H1 (cell line): ENCODE measurements around the gene ZNF791. TPM values are rescaled to one million over a fixed set of nuclear protein-coding genes. Genes with fewer than 3 reads are reported as not detected.

Experiments used
- CTCF ChIA-PET: fragments of 300-600 bp; sonication (Branson Sonifier 250); formaldehyde crosslinking; loops from one replicate; lab custom pipeline; 2021; ENCODE audit not compliant: partially characterized antibody; lab: Charles Lee
- POLR2A ChIA-PET: fragments of 300-600 bp; sonication (Branson Sonifier 250); formaldehyde crosslinking; loops from one replicate; lab custom pipeline; 2021; ENCODE audit warnings: inconsistent platforms; ENCODE audit not compliant: partially characterized antibody; lab: Charles Lee
- DNase-seq, 2 experiments: peaks; one replicate each; pipeline versions ENCODE4 v3.0.0 to v3.0.0-alpha.2; 2010 to 2022; ENCODE audit warnings: low spot score in 2 of 2, low read depth in 1 of 2, mixed read lengths in 1 of 2
- FAIRE-seq: peaks from 2 replicates; lab custom pipeline; 2011; peaks lifted over from hg19 to GRCh38; lab: Jason Lieb, UNC
- H2AFZ ChIP-seq: 2 replicates; pipeline ENCODE4 v1.8.1; 2012; ENCODE audit warnings: low read length, inconsistent platforms
- H2AK5ac ChIP-seq: 2 replicates; pipeline ENCODE4 v1.6.1; 2013; ENCODE audit warnings: low read depth, low read length
- H2BK120ac ChIP-seq: replicated peaks from 2 replicates; pipeline ENCODE3; 2013; ENCODE audit warnings: low read depth, low read length, inconsistent platforms
- H2BK12ac ChIP-seq: 2 replicates; pipeline ENCODE4 v1.6.1; 2013; ENCODE audit warnings: low read depth, low read length
- H2BK15ac ChIP-seq: 2 replicates; pipeline ENCODE4 v1.6.1; 2013; ENCODE audit warnings: low read length
- H2BK20ac ChIP-seq: 2 replicates; pipeline ENCODE4 v1.6.1; 2013; ENCODE audit warnings: low read length
- H2BK5ac ChIP-seq: 2 replicates; pipeline ENCODE4 v1.6.1; 2013; ENCODE audit warnings: low read depth, low read length
- H3K14ac ChIP-seq: 2 replicates; pipeline ENCODE4 v1.6.1; 2013; ENCODE audit warnings: inconsistent platforms; ENCODE audit not compliant: insufficient read length
- H3K18ac ChIP-seq: 2 replicates; pipeline ENCODE4 v1.6.1; 2013; ENCODE audit warnings: low read length; ENCODE audit errors: extremely low read depth
- H3K23ac ChIP-seq: 2 replicates; pipeline ENCODE4 v1.6.1; 2013; ENCODE audit warnings: inconsistent platforms; ENCODE audit not compliant: insufficient read length
- H3K23me2 ChIP-seq: 2 replicates; pipeline ENCODE4 v1.6.1; 2013; ENCODE audit warnings: low read depth, low read length
- H3K27ac ChIP-seq: 2 replicates; pipeline ENCODE4 v1.6.1; 2011; ENCODE audit warnings: low read depth, low read length, inconsistent platforms
- H3K27me3 ChIP-seq, 4 experiments: replicated peaks in 1 of 4; 1 replicate in 1 of 4; 2 replicates in 3 of 4; pipeline versions ENCODE4 v1.6.1 to v1.8.1; 2011 to 2013; ENCODE audit warnings: low read length in 3 of 4, mild to moderate bottlenecking in 3 of 4, inconsistent platforms in 2 of 4, mixed read lengths in 2 of 4, moderate library complexity in 1 of 4; ENCODE audit not compliant: control insufficient read depth in 3 of 4, insufficient read depth in 3 of 4; ENCODE audit errors: extremely low read depth in 1 of 4
- H3K36me3 ChIP-seq, 4 experiments: 2 replicates each; pipeline versions ENCODE4 v1.6.1 to v1.8.1; 2011 to 2013; ENCODE audit warnings: mild to moderate bottlenecking in 4 of 4, low read length in 3 of 4, moderate library complexity in 2 of 4, control low read depth in 1 of 4, inconsistent platforms in 1 of 4; ENCODE audit not compliant: insufficient read depth in 4 of 4, control insufficient read depth in 2 of 4
- H3K4ac ChIP-seq: replicated peaks from 2 replicates; pipeline ENCODE3; 2013; ENCODE audit warnings: low read length, low read depth, mixed read lengths, inconsistent platforms; ENCODE audit not compliant: insufficient read length
- H3K4me1 ChIP-seq, 4 experiments: replicated peaks in 1 of 4; 1 replicate in 1 of 4; 2 replicates in 3 of 4; pipeline versions ENCODE4 v1.6.1 to v1.8.1; 2011 to 2013; ENCODE audit warnings: low read length in 3 of 4, inconsistent platforms in 2 of 4, mixed read lengths in 1 of 4; ENCODE audit not compliant: insufficient read depth in 4 of 4, control insufficient read depth in 3 of 4
- H3K4me2 ChIP-seq, 2 experiments: 2 replicates each; pipeline versions ENCODE4 v1.6.1 to v1.8.1; 2011 to 2013; ENCODE audit warnings: low read depth in 2 of 2, low read length in 2 of 2, control low read depth in 1 of 2, inconsistent platforms in 1 of 2, mild to moderate bottlenecking in 1 of 2; ENCODE audit not compliant: insufficient read depth in 1 of 2
- H3K4me3 ChIP-seq, 4 experiments: fragments of 200-600, 300-600 bp in 1 of 4; sonication (generic), shearing (Covaris generic), sonication (Bioruptor Twin) in 1 of 4; 2 replicates each; pipeline versions ENCODE4 v1.5.1 to v1.8.1; 2011 to 2016; ENCODE audit warnings: low read length in 4 of 4, low read depth in 3 of 4, control low read depth in 2 of 4, inconsistent platforms in 2 of 4, mild to moderate bottlenecking in 2 of 4, mixed read lengths in 1 of 4, moderate library complexity in 1 of 4; ENCODE audit not compliant: insufficient read depth in 2 of 4; ENCODE audit errors: extremely low read depth in 1 of 4
- H3K56ac ChIP-seq: replicated peaks from 2 replicates; pipeline ENCODE3; 2013; ENCODE audit warnings: low read depth, mild to moderate bottlenecking, mixed read lengths, low read length, inconsistent platforms; ENCODE audit not compliant: insufficient read length
- H3K79me1 ChIP-seq: 2 replicates; pipeline ENCODE4 v1.6.1; 2013; ENCODE audit warnings: low read depth, low read length, control low read depth
- H3K79me2 ChIP-seq, 2 experiments: 2 replicates each; pipeline versions ENCODE4 v1.6.1 to v1.8.1; 2012 to 2013; ENCODE audit warnings: low read length in 2 of 2, mild to moderate bottlenecking in 2 of 2, inconsistent platforms in 1 of 2; ENCODE audit not compliant: insufficient read depth in 2 of 2, control insufficient read depth in 1 of 2
- H3K9ac ChIP-seq, 4 experiments: replicated peaks in 1 of 4; 1 replicate in 1 of 4; 2 replicates in 3 of 4; pipeline versions ENCODE4 v1.6.1 to v1.8.1; 2011 to 2013; ENCODE audit warnings: low read depth in 3 of 4, low read length in 3 of 4, control low read depth in 2 of 4, mild to moderate bottlenecking in 2 of 4, moderate library complexity in 2 of 4, inconsistent platforms in 1 of 4; ENCODE audit errors: extremely low read depth in 1 of 4
- H3K9me3 ChIP-seq, 2 experiments: 2 replicates each; pipeline versions ENCODE4 v1.6.1 to v1.8.1; 2012 to 2013; ENCODE audit warnings: mild to moderate bottlenecking in 2 of 2, moderate library complexity in 2 of 2, control low read depth in 1 of 2, inconsistent platforms in 1 of 2, low read depth in 1 of 2, low read length in 1 of 2, mixed read lengths in 1 of 2; ENCODE audit not compliant: insufficient read depth in 2 of 2
- H4K20me1 ChIP-seq, 2 experiments: replicated peaks in 1 of 2; 2 replicates each; pipeline versions ENCODE3 to v1.8.1; 2011 to 2013; ENCODE audit warnings: inconsistent platforms in 2 of 2, low read length in 2 of 2, mild to moderate bottlenecking in 1 of 2; ENCODE audit not compliant: insufficient read depth in 2 of 2, control insufficient read depth in 1 of 2
- H4K5ac ChIP-seq: 2 replicates; pipeline ENCODE4 v1.6.1; 2013; ENCODE audit warnings: low read length, low read depth, mixed read lengths, inconsistent platforms; ENCODE audit not compliant: insufficient read length
- H4K8ac ChIP-seq: 2 replicates; pipeline ENCODE4 v1.8.0; 2013; ENCODE audit warnings: mild to moderate bottlenecking, moderate library complexity, low read length, inconsistent platforms; ENCODE audit not compliant: insufficient read depth; ENCODE audit errors: extremely low read depth
- H4K91ac ChIP-seq: replicated peaks from 2 replicates; pipeline ENCODE3; 2013; ENCODE audit warnings: low read length, mixed read lengths, inconsistent platforms; ENCODE audit not compliant: insufficient read length
- BACH1 ChIP-seq: IDR thresholded peaks from 2 replicates; pipeline ENCODE4 v1.6.1; 2012; ENCODE audit warnings: low read length, improper control_type of control experiment
- CHD2 ChIP-seq: IDR thresholded peaks from 2 replicates; pipeline ENCODE4 v1.6.1; 2012; ENCODE audit warnings: low read length, improper control_type of control experiment
- HDAC6 ChIP-seq: IDR thresholded peaks from one replicate; pipeline ENCODE4 v1.7.1; 2012; ENCODE audit warnings: low read depth, mild to moderate bottlenecking, inconsistent platforms, low read length, moderate library complexity
- KDM5A ChIP-seq: fragments of 200-600 bp; IDR thresholded peaks from 2 replicates; pipeline ENCODE4 v1.7.1; 2012; ENCODE audit warnings: mild to moderate bottlenecking, low read length, inconsistent platforms, mixed read lengths
- RXRA ChIP-seq: IDR thresholded peaks from 2 replicates; pipeline ENCODE4 v1.6.1; 2011; ENCODE audit warnings: low read depth, mild to moderate bottlenecking, low read length, moderate library complexity; ENCODE audit not compliant: insufficient read depth
- SP2 ChIP-seq: IDR thresholded peaks from 2 replicates; pipeline ENCODE4 v1.6.1; 2012; ENCODE audit warnings: mild to moderate bottlenecking, low read length, inconsistent platforms
- TCF12 ChIP-seq: IDR thresholded peaks from 2 replicates; pipeline ENCODE4 v1.6.1; 2011; ENCODE audit warnings: low read depth, mild to moderate bottlenecking, low read length
- YY1 ChIP-seq: IDR thresholded peaks from 2 replicates; pipeline ENCODE4 v1.6.1; 2011; ENCODE audit warnings: low read depth, mild to moderate bottlenecking, low read length
- WGBS, 2 experiments: shearing (Covaris generic) in 1 of 2; methylation state at CpG; one replicate each; pipeline versions ENCODE4 v1.1.6 to v1.1.7; 2013 to 2015; ENCODE audit warnings: low lambda C conversion rate in 2 of 2, mixed read lengths in 2 of 2, inconsistent platforms in 1 of 2, low coverage in 1 of 2, missing lambda C conversion rate in 1 of 2; ENCODE audit not compliant: insufficient replicate concordance in 2 of 2, insufficient coverage in 1 of 2, insufficient read length in 1 of 2; ENCODE audit errors: extremely low coverage in 1 of 2, missing lambda C conversion rate in 1 of 2; 5-methylcytosine and 5-hydroxymethylcytosine counted together
- polyA plus RNA-seq, 7 experiments: library from polyadenylated mRNA; depleted of rRNA in 3 of 7; stranded (reverse) in 5 of 7; unstranded in 2 of 7; fragments of >200 nt in 5 of 7; fragments of 200-250 nt in 2 of 7; gene quantifications; 1 replicate in 5 of 7; 2 replicates in 1 of 7; 4 replicates in 1 of 7; pipeline versions ENCODE4 v1.2.1 to v1.2.3, GENCODE V29; 2011 to 2013; ENCODE audit warnings: missing spikeins in 2 of 7, mixed read lengths in 2 of 7
- total RNA-seq: library from RNA; stranded (reverse); fragmentation: NEBNext Ultra II Directional; extraction: Animal tissue kit (Norgen Biotek cat#: 25700); gene quantifications from 2 replicates; pipeline ENCODE4 v1.2.1, GENCODE V29; 2021

ZNF791 gene
- total and polyA plus RNA-seq, 2 of the 8 experiments (the other 6 are each of a cell fraction or from before 2014, with no cell fraction given) = 4.1 to 18.6 TPM

DNA sequence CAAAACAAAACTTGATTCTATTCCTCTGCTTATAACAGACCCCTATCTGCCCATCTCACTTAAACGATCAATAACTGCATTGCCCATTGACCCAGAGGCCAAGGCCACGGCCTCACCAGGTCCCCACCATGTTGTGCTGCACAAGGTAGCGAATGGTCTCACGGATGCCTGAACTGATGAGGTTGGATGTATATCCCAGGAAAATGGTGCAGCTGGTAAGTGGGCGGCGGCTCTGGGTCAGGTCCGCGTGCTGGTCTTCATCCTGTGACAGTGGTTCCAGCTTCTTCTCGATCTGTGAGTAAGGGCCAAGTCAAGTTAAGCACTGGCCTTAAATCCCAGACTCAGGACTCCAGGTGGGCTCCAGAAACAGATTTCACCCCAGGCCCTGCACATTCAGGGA is 69.3 kb downstream of the ZNF791 start:
- no peaks in the 10 kb centered on the region for H3K27me3 ChIP-seq
- H4K5ac ChIP-seq = no peak overlapping the region
- H3K18ac ChIP-seq = no peak overlapping the region
- H3K9ac ChIP-seq = no peak overlapping the region
- no peak overlapping the region for H2AFZ ChIP-seq
- ChIA-PET POLR2A (interaction anchor here (0.7 to 6.4 kb wide), 11 partner anchors 8 to 239 kb away, joined by 3 to 93 read pairs (median 5); partner anchors contain the start of genes FBXW9, MAN2B1, SYCE2 and WDR83), CTCF (interaction anchor here (1.2 kb wide), 1 partner anchor 19 kb away, joined by 3 read pairs; no protein-coding TSS in a partner anchor)
- H4K91ac ChIP-seq = no peak overlapping the region
- no peaks in the 10 kb centered on the region for H3K23me2 ChIP-seq
- H3K9me3 ChIP-seq = no peaks in the 10 kb centered on the region; a peak in 1 of 4 replicates
- peaks cover 29 to 37% (median 35%) of the 10 kb centered on the region in 4 experiments for H3K36me3 ChIP-seq
- H4K20me1 ChIP-seq = peaks cover 0 to 11% of the 10 kb centered on the region in 2 experiments
- H3K27ac ChIP-seq = no peak overlapping the region
- H3K14ac ChIP-seq = no peak overlapping the region
- H3K4me2 ChIP-seq = no peak overlapping the region; a peak in 1 of 4 replicates
- FAIRE-seq = no peak
- peak overlapping the region; percentile 89; the same call in 1 of the 2 replicates for H2AK5ac ChIP-seq
- H4K8ac ChIP-seq = peak overlapping the region; percentile 31; the same call in 1 of the 2 replicates
- no peak overlapping the region for H3K4me3 ChIP-seq
- no peak overlapping the region for H3K56ac ChIP-seq
- H3K79me2 ChIP-seq = peaks cover 0 to 11% of the 10 kb centered on the region in 2 experiments; a peak in 2 of 4 replicates
- no peak overlapping the region for H3K4ac ChIP-seq
- TF ChIP-seq RXRA (no peak), KDM5A (no peak), SP2 (no peak), CHD2 (no peak), BACH1 (no peak), HDAC6 (no peak), YY1 (no peak), TCF12 (no peak)
- TF ChIP-seq, all 59 proteins: peak for 0
- Histone ChIP-seq H2BK20ac (no peak overlapping the region), H2BK120ac (no peak overlapping the region), H3K4me1 (peaks cover 0 to 3% (median 0%) of the 10 kb centered on the region in 4 experiments; a peak in 2 of 7 replicates), H2BK5ac (no peak overlapping the region), H2BK15ac (no peak overlapping the region), H2BK12ac (no peak overlapping the region), H3K23ac (no peak overlapping the region), H3K79me1 (peaks cover 9% of the 10 kb centered on the region; the same call in 1 of the 2 replicates)
- no peak for DNase-seq
- 95% methylated on average over 9 of the region's 9 CpGs; no CpG with 5 or more reads in 1 of the 2 experiments for WGBS, 2 experiments
